ENCODE measurements around the gene MEIS1.

The MEIS1 gene

DNA sequence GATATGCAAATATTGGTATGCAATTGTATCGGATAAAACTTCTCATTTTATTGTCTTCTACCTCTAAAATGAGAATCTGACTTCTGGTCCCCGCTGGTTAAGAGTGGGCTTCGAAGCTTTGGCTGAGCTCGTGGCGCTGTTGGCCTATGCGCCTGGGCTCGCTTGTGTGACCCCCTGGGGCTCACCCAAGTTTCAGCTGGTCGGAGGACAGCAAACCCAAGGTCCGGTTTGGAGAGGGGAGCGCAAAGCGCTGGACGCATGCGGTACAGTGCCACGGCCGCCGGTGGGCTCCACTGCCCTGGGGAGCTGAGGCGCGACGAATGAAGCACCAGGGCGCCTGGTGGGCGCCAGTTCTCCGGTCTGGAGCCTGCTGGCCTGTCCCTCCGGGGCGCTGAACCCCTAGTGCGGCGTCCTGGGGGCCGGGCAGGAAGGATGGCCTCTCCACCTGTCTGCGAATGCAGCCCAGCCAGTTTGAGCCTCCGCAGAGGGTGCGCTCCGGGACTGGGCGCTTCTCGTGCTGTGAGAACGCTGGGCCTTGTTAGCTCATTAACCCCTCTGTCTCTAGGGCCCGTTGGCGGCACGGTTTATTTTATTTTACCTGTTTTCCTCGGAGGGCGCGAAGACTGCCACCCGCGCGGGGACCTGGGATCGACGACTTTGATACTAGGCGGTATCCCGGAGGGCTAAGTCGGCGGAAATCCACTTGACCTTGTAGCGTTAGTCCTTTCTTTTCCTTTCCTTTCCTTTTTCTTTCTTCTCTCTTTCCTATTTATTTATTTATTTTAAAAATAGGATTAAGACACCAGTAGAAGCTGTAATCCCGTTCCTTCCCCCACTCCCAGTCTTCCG is 10.4 kb downstream of the MEIS1 start:
- no peak for DNase-seq

DNA sequence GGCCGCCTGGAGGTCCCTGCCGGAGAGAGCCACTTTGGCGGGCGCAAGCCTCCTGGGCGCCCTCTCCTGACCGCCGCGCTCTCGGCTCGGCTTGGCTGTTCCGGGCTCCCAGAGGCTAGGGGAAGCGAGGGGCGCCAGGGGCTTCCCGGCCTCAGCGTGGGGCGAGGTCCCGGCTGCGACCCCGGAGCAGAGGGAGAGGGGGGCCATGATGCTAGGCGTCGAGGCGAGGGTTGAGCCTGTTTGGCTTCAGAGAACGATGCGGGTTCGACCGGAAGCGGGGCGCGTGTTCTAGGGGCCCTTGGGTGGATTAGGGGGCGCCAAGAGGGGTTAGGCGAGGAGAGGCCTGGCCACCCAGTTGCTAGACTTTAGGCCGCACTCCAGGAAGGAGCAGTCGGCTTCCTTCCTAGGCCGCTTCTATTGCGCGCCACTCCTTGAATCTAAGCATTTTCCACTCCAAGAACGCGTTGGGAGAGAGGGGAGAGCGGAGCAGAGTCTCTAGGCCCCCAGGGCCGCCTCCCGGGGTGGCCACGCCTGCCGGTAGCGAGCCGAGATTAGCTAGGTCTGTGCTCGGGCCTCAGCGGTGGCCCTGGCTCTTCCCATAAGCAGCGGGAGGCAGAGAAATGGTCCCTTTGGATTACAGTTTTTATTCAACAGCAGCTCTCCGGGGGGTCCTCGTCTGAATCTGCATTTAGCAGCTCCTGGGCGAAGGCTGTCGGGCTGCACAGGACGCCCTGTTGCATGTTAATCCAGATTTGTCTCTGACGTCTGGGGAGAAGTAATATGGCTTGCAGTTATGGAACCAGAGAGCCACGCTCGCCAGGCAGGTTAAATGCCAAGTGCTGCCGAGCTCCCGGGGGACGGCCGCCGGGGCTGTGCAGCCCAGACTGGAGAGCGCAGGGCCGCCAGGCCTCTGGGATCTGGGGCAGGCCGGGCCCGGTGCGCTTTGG is 11.3 kb downstream of the MEIS1 start:
- no peak for DNase-seq

DNA sequence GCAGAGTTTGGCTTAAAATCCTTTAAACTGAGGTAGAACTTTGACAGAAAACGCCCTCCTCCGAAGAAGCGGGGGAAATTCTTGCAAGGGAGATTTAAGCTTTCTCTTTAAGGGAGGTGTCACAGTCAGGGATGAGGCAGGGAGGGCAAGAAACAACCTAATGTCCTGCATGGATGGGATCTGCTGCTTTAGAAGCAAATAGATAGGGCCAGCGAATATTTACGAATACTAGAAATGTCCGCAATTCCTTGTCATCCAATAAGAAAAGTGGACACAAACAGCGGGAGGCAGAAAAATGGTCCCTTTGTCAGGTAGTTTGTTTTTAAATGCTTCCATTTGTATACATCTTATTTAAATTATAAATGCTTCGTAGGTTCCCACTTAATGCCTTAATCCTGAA is 12.0 kb downstream of the MEIS1 start:
- DNase-seq = no peak

DNA sequence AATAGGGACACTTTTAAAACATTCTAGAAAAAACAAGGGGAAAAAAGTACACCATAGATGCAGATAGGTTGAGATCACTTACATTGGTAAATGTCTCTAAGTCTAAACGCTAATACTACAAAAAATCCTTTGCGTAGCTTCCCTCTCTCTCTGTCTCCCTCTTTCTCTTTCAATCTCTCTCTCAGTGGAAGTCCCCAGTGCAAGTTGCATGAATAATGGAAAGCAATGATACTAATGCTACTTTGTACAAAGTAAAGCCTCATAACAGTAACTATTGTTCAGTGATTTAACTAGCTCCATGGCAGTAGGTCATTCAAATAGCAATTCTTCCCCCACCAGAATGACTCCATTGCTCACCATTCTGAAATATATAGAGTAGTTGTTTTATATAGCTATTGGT is 12.8 kb downstream of the MEIS1 start:
- DNase-seq = no peak

DNA sequence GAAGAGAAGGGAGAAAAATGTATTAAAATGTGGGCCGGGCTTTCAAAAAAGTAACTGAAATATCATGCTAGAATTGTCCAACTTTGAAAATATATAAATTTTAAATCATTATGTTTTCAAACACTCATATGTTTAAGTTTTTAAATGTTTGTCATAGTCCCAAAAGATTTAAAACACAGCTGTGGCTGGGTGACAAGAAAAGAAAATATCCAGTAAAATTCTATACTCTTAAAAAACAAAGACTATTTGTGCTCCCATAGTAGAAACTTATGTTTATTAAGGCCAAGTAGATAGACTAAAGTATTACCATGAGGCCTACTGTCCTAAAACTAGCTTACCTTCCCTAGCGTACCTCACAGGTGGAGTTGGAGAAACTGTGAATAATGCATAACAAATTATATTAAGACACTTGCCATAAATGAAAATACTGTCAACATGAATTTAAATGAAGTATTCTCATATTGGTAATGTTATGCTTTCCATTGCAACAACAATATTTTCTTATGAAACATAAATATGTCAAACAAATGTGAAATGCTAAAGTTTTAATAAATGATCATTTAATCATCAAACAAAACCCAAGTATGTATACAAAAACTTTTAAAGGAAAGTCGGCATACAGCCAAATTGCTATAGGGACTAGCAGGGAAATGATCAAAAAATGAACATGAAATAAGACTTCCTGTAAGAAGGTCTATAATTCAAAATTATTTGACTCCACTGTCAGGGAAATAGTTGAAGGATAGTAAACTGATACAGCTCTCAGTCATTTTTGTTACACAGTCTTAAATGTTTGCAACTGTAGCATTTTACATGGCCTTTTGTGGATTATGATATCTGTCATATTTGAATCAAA is 13.4 kb downstream of the MEIS1 start:
- no peak for DNase-seq

DNA sequence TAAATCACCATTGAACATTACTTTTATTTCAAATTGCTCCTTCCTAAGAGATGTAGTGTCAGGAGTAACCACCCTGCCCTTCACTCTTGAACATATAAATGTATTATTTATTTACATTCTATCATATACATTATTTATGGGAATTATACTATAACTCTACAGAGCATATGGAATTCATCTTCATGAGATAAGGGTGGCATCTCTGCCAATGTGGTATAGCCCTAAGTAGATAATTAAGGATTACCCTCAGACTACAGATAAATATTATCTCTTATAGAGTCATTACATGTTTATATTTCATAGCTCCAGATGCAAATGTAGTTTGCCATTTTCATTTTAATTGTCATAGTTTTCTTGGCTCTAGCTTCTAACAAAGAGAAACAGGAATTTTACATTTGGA is 17.3 kb downstream of the MEIS1 start:
- no peak for DNase-seq

DNA sequence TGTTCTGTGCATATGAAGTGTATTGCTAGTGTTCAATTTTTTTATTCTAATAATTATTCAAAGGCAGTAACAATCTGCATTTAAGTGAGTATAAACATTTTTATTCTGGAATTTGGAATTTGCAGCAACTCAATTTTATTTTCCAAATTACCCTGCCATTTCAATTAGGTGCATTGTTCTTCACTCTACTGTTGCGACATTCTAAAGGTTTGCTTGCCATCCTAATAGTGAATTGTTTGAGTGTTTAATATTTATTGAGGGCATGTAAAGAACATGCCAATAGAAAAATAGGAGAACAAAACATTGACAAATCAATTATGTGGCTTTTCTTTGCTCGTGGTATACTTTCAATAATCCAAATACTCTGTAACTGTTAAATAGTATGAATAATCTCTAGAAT is 18.0 kb downstream of the MEIS1 start:
- DNase-seq = no peak

DNA sequence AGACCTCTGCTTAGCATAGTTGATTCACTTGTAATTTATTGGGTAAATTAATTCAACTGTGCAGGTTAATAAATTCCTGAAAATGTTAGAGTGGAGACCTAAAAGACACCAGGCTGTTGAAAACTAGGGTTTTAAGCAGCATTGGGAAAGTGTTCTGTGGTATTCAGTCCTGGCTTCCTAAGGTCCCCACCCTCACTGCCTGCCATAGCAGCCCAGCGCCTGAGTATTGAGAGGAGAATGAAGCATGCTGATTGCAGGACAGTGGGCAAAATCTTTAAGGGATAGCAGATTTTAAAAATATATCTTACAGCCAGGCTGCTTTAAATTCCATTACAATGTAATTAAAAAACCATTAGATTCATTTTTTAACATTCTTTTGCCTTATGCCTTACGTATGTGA is 20.6 kb downstream of the MEIS1 start:
- DNase-seq = no peak

DNA sequence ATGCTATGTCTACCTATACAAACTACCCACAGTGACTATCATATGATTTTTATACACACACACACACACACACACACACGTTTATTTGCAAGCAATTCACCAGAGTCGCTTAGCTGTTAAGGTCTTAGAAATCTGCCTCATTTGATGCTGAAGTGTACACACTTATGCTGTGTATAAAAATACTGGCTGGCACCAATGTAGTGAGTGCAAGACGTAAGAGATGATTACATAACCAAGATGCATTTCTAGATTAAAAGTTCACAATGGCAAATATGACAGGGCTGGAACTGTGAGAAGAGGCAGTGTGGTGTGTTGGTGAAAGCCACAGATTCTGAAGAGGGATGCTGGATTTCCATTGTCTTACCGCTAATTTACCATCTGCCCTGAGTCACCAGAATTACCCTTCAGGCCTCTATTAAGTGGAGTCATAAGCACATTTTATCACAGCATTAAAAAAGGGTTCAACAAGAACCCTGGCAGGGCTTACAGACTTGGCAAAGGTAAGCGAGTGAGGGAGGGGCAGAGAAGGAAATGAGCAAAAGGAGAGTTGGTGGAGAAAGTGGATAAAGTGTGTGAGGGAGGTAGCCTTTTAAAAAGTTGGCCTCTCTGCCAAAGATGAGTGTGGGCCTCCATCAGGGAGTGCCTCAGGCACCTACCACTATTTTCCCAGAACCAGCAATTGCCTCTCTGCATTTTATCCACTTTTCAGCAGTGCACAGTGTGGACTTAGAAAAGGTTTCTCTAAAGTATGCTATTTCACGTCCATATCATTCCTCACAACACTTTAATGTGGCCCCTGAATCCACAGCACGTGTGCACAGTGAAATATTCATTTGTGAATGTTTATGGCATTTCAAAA is 21.5 kb downstream of the MEIS1 start:
- DNase-seq = no peak

DNA sequence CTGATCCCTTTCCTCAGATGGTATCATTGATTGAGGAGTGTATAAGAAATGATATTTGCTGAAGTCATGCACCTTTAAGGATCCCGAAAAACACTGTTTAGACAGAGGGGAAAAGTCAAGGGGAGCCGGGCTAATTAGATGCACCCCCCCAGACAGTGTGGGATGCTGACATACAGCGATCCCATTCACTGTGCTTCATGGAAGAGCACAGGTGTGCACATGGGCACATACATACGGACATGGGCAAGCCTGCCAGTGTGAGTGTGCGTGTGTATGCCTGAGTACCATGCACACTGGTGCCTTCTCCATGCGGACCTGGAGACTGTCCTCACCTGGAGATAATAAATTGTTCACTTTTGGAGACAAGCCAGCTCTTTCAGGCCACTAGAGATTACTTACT is 22.6 kb downstream of the MEIS1 start:
- no peak for DNase-seq

DNA sequence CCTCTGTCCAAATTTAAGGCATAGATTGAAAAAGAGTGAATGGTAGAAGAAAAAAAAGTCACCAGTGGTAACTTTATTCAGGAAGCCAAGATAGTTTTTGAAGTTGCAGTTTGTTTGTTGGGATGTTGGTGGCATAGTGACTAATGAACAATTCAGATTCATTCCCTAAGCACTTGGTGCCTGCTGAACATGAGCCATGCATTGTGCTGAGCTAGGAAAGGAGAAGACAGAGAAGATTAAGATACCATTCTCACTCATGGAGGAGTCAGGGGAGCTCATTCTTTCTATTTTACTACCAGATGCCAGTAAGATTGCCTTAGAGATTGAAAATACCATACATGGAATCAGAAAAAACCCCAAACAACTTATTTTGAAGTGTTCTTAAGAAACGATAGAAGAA is 25.1 kb downstream of the MEIS1 start:
- DNase-seq = no peak

DNA sequence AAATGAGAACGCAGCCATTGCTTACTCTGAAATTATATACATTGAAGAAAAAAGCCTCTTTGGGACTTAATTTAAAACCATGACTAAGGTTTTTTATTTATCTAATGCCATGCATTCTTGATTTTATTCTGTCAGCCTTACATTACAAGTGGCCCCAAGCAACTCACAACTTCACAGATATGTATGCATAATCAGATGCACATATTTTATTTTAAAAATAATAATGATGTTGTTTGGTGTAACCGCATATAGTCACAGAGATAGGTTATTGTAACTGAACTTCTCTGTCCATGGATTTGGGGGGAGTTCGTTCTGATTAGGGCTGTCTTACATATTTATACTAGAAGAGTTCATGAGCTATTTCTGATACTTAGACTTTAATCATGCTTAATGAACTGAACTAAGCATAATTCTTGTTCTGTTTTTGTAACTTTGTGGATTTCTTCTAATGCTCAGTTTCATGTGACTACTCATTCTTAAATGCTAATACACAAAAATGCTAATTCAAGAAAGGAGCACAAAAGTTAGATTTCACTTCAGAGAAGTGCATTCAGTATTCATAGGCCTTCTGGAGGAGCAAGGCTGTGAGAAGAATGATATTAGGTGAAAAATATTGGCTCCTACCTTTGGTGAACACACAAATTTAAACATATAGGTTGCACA is 26.2 kb downstream of the MEIS1 start:
- DNase-seq = no peak

DNA sequence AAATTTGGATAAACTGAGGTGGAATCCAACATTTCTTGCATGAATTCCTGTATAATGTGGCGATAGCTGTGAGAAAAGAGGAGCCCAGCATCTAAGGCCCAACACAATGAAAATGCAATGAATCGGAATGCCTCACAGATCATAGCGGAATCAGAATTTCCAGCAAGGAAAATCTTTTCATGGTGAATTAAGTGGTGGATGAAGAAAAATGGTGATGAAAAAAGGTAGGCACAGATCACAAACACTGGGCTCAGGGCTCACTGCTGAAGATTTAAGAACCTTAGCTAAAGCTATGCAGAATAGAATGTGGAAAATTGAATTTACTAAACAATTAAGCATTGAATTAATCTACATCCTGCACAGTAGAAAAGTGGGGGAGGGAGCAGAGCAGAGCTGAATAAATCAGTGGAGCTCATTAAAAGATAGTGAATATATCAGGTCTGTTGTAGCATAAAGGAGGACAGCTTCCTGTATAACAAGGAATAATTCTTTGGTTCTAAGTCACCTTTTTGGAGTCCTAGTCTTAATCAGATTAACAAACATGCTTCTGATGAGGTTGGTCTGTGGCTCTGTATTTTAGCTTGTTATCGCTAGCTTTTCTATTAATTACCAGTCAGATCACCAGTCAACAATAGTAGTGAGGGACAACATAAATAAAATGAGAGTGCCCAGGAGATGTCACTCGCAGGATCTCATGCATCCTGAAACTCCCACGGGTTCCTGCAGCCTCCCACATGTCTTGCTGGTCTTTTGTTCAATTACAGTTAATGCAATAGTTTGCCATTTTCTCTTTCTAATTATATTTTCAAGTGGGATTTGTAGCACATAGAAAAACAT is 27.0 kb downstream of the MEIS1 start:
- no peak for DNase-seq

DNA sequence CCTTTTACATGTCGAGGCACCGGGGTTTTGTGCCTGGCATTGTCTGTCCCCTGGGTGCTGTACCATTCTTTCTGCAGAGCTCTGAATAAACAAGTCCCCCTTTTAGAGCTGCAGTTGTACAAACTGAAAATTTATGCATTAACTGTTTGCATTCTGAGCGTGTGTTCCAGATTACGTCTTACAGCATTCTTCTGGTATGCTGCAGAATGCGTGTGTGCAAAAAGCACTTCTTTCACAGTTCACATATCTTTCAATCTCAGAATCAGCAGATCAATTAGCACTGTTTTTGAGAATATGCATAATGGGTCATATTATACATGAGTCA is 27.5 kb downstream of the MEIS1 start:
- no peak for DNase-seq

DNA sequence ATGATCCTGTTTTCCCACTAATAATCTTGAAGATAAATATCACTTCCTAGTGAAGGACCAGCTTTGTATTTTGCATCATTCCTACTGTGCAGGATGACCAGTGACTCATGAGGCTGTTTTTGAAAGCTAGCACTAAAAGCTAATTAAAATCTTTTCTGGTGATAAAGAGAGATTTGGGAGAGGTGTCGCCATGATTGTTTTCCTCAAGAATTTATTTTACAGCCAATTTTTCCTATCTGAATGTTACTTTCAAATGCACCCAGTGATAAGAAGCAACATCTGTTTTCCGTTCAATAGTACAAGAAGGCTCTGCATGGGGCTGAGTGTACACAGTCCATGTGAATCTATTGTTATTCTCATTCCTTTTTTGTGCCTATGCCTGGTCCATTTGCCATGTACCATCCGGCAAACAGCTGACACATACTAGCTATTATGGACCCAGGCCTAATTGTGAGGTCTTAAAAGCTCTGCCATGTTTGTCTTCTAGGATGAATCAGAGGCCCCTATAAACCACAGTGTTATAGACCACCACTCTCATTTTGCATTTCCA is 28.4 kb downstream of the MEIS1 start:
- no peak for DNase-seq

DNA sequence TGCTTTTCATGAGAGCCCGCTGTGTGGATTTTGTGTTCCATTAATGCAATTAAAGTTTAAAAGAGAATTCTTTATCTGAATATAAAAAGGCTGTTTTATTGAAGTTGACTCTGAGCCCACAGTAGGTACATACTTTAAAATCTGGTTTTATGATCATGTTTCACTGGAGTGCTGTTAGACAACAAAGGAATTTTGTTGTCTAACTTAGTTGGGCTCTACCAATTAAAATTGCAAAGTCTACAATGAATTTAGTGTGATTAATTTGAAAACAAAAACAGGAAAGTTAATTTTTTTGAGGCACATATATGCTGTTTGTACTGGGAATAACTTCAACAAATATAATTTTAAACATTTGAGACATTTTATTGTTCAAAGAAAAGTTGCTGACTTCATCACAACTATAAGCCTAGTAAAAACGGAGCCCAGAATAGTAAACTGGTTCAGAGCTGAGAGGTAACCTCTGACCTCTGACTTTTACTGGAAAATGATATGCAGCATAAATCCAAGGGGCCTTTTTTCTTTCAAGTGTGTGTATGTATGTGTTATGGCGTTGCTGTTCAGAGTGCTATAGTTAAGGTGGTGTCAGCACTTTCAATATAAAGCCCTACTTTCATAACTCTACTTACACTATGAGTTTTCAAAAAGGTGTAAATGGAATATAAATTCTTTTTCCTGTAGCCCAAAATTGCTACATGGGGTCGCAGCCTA is 30.2 kb downstream of the MEIS1 start:
- DNase-seq = no peak

DNA sequence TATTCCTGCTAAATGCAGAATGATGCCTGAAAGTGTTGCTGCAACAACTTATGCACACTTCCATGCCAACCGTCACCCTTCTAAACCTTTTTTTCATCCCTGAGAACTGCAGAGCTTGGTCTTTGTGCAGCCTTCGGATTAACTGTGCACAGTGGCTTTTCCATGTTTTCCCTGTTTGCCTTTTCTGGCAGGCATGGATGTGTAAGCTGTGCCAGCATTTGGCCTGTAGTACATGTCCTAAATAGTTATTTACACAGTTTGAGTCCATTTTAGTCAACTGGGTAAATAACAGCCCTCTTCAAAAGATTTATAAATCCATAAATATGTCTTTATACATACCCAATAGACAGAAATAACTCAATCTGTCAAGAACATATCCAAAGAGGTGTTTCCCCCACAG is 31.5 kb downstream of the MEIS1 start:
- no peak for DNase-seq

DNA sequence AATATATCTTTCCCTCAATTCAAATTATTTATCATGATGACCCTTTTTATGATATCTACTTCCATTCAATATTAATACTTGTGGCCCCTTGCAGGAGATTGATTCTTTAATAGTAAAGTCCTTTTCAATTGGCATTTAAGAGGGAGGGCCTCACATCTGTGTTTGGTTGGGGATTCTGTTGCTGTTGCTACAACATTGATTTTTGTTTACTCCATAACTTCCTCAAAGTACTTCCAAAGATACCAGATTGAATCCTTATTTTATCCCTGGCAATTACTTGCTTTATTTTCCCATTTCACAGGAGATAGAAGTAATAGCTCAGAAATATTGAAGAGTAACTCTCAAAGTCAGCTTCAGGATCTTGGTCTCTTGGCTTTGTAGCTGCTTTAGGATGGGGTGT is 32.8 kb downstream of the MEIS1 start:
- no peak for DNase-seq

DNA sequence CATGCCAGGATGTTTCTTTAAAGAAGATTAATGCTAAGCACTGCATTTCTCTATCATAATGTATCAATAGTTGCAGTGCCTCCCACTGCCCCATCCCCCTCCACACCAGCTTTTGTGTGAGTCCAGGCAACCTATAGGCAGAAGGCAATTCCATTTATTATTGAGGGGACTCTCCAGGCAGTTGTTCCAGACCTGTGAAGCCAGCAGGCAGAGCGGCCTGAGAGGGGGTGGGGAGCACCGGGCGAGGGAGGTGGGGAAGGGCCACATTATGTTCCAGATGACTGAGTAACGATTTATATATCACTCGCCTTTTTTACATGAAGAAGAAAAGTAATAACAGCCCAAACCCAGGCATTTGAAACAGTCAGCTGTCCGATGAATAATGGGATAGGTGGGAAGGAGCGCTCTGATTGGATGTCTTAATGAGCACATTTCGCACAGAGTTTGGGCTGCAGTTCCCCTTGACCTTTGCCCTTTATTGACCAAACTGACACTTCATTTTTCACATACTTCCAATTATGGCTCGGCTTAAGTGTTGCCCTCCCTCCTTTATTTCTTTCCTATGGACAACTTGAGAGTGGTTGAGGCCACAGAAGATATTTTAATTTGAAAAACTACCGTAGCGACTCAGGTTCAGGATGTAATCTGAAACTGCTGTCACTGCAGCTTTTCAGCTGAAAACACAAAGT is 34.4 kb downstream of the MEIS1 start:
- DNase-seq = no peak
